GDM1 (cell line): ENCODE measurements around the gene ANKRD65.
"Not testable (repeated sequence)": the region's sequence is repeated elsewhere in the genome, so short reads cannot be mapped to it uniquely, and the experiment has no call there.

ENCODE experiments used
- DNase-seq: peaks from one replicate; lab custom pipeline; 2025; lab: John Stamatoyannopoulos, UW

Gene ANKRD65

GRCh38 chr1:1430114-1430982, 9.3 kb upstream of the ANKRD65 start:
- DNase-seq = no peak

- DNase-seq = no peak
These were observed 8.6 kb upstream of the ANKRD65 start for GRCh38 chr1:1429671-1430073.

- not testable (repeated sequence) for DNase-seq
These were observed 7.9 kb upstream of the ANKRD65 start for GRCh38 chr1:1428967-1429366.

GRCh38 chr1:1428174-1428573, 7.1 kb upstream of the ANKRD65 start:
- DNase-seq = no peak

- no peak for DNase-seq
These were observed 6.7 kb upstream of the ANKRD65 start for GRCh38 chr1:1427820-1428148.

- no peak for DNase-seq
These were observed 6.2 kb upstream of the ANKRD65 start for GRCh38 chr1:1427106-1427819.

GRCh38 chr1:1426496-1427105, 5.5 kb upstream of the ANKRD65 start:
- DNase-seq = no peak

- no peak for DNase-seq
These were observed 4.8 kb upstream of the ANKRD65 start for GRCh38 chr1:1425753-1426495.

- DNase-seq = no peak
These were observed 4.3 kb upstream of the ANKRD65 start for GRCh38 chr1:1425426-1425752.

GRCh38 chr1:1424707-1425106, 3.6 kb upstream of the ANKRD65 start:
- no peak for DNase-seq

GRCh38 chr1:1423245-1423597, 2.1 kb upstream of the ANKRD65 start:
- DNase-seq = no peak

GRCh38 chr1:1422465-1423244, 1.6 kb upstream of the ANKRD65 start:
- no peak for DNase-seq

GRCh38 chr1:1421907-1422464, 910 bp upstream of the ANKRD65 start:
- DNase-seq = no peak

- DNase-seq = no peak
These were observed 378 bp downstream of the ANKRD65 start for GRCh38 chr1:1420654-1421141.

GRCh38 chr1:1419813-1420653, 1.0 kb downstream of the ANKRD65 start:
- no peak for DNase-seq

GRCh38 chr1:1419363-1419812, 1.7 kb downstream of the ANKRD65 start:
- no peak for DNase-seq

GRCh38 chr1:1418464-1419362, 2.4 kb downstream of the ANKRD65 start:
- DNase-seq = no peak

- DNase-seq = not testable (repeated sequence)
These were observed 3.1 kb downstream of the ANKRD65 start for GRCh38 chr1:1417825-1418463.

- DNase-seq = not testable (repeated sequence)
These were observed 3.7 kb downstream of the ANKRD65 start for GRCh38 chr1:1417396-1417795.
